Measurements from ENCODE around the gene SLIT3.

DNA sequence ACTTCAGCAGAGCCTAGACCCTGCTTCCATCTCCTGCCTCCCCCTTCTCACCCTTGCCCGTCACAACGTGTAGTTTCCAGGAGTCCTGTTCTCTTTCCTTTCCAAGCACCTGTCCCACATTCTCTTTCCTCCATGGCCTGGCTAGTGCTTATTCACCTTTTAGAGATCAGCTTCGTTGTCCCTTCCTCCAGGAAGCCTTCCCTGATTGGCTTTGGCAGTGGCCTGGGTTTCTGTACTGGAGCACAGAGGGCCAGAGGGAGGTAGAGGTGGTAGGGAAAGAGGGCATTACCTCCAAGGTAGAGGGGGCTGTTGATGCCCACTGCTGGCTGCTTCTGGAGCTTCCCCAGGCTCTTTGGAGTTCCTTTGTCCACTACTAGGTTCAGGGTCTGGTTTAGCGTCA lies 628.1 kb downstream of the SLIT3 start:
- TF ChIP-seq POLR2A (IDR thresholded peaks at IDR 0.05; ENCODE audit: low read depth, low read length) (no peak), EZH2 (IDR thresholded peaks at IDR 0.05; ENCODE audit: borderline replicate concordance, low read depth, low read length, severe bottlenecking) (no peak)
- TF ChIP-seq, protein P1, sequence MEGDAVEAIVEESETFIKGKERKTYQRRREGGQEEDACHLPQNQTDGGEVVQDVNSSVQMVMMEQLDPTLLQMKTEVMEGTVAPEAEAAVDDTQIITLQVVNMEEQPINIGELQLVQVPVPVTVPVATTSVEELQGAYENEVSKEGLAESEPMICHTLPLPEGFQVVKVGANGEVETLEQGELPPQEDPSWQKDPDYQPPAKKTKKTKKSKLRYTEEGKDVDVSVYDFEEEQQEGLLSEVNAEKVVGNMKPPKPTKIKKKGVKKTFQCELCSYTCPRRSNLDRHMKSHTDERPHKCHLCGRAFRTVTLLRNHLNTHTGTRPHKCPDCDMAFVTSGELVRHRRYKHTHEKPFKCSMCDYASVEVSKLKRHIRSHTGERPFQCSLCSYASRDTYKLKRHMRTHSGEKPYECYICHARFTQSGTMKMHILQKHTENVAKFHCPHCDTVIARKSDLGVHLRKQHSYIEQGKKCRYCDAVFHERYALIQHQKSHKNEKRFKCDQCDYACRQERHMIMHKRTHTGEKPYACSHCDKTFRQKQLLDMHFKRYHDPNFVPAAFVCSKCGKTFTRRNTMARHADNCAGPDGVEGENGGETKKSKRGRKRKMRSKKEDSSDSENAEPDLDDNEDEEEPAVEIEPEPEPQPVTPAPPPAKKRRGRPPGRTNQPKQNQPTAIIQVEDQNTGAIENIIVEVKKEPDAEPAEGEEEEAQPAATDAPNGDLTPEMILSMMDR (IDR thresholded peaks at IDR 0.05; ENCODE audit: extremely low read depth in 1 of 2, insufficient read depth in 1 of 2, low read depth in 1 of 2, low read length in 2 of 2), result no peak
